NOMO-1 (cell line): ENCODE measurements around the gene GATAD2A.

Source experiments
- DNase-seq, 2 experiments: peaks; one replicate each; lab custom pipeline; 2025; ENCODE audit not compliant: unreplicated experiment in 2 of 2; lab: John Stamatoyannopoulos, UW

GATAD2A gene

GRCh38 chr19:19558055-19558454, 152.6 kb downstream of the GATAD2A start:
- no peak for DNase-seq
